Ishikawa (cell line): ENCODE measurements around the gene C11orf21.

ENCODE experiments used
- CEBPB ChIP-seq: IDR thresholded peaks from 2 replicates; pipeline ENCODE4 v1.6.1; 2012
- CREB1 ChIP-seq: IDR thresholded peaks from 2 replicates; pipeline ENCODE4 v1.6.1; 2012; ENCODE audit warnings: low read depth
- EGR1 ChIP-seq: IDR thresholded peaks from 2 replicates; pipeline ENCODE4 v1.6.1; 2012
- EP300 ChIP-seq: IDR thresholded peaks from 2 replicates; pipeline ENCODE4 v1.6.1; 2012; ENCODE audit warnings: borderline replicate concordance
- FOXM1 ChIP-seq: IDR thresholded peaks from 2 replicates; pipeline ENCODE4 v1.6.1; 2012; ENCODE audit warnings: low read depth, borderline replicate concordance
- NFIC ChIP-seq: IDR thresholded peaks from 2 replicates; pipeline ENCODE4 v1.6.1; 2012
- RAD21 ChIP-seq: IDR thresholded peaks from 2 replicates; pipeline ENCODE4 v1.6.1; 2012; ENCODE audit warnings: low read depth
- REST ChIP-seq: IDR thresholded peaks from 2 replicates; pipeline ENCODE4 v1.6.1; 2012; ENCODE audit warnings: low read depth, mild to moderate bottlenecking
- TEAD4 ChIP-seq: IDR thresholded peaks from 2 replicates; pipeline ENCODE4 v1.6.1; 2012
- YY1 ChIP-seq: IDR thresholded peaks from 2 replicates; pipeline ENCODE4 v1.6.1; 2012; ENCODE audit warnings: low read depth
- TF ChIP-seq, protein P1 (sequence below): IDR thresholded peaks from 2 replicates; pipeline ENCODE4 v1.6.1; 2012

DNA sequence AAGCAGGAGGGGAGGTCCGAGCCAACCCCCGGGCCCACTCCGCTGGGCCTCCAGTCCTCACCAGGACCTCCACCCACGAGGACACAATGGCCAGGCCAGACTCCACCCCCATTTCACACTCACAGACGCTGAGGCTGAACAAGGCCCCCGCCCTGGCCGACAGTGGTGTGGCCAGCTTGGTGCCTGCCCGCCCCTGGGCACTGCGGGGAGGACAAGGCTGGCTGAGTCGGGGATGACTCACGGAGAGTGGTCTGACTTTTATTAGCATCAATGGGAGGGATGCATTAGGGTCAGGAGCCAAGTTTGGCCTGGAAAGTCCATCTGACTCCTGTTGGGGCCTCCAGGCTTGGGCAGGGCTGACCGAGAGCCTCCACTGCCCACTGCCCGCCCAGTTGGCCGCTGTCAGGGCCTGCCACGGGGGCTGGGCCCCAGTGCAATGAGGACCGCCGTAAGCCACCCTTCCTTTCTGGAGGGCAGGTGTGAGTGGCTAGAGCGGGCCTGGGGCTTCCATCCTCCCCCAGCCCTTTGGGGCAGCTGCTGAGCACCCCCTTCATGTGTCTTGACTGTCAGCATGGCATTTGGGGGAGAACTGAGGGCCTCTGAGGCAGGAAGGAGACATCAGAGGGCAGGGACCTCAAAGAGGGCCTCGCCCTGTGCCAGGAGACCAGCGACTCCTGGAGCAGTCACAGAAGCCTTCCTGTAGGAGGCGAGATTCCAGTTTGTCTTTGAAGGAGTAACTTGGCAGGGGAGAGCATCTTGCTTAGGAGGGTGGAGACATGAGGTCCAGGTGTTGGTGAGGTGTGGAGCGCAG lies 10.7 kb upstream of the C11orf21 start:
- TF ChIP-seq, protein P1, sequence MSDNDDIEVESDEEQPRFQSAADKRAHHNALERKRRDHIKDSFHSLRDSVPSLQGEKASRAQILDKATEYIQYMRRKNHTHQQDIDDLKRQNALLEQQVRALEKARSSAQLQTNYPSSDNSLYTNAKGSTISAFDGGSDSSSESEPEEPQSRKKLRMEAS, result no peak
- TF ChIP-seq CEBPB (no peak), EP300 (no peak), RAD21 (no peak), CREB1 (no peak), TEAD4 (no peak), NFIC (no peak), REST (no peak), YY1 (no peak), EGR1 (no peak), FOXM1 (no peak)
